GM19035 (cell line): ENCODE measurements around the gene CPLX4.
A peak's percentile ranks its signal among the peaks of the same experiment; 100 is the strongest.
"Not testable (repeated sequence)": the region's sequence is repeated elsewhere in the genome, so short reads cannot be mapped to it uniquely, and the experiment has no call there.

Source experiments
- ATAC-seq: cut with Tn5 transposase; IDR thresholded peaks from one replicate; pipeline ENCODE4 v1.9.1; 2021; ENCODE audit not compliant: unreplicated experiment

The CPLX4 gene

GRCh38 chr18:59271606-59272220 is 46.7 kb downstream of the CPLX4 start:
- no peak for ATAC-seq

- no peak for ATAC-seq
Measured at GRCh38 chr18:59270689-59271257, 47.7 kb downstream of the CPLX4 start.

GRCh38 chr18:59269563-59270119 is 48.8 kb downstream of the CPLX4 start:
- ATAC-seq = no peak

GRCh38 chr18:59268721-59269562 is 49.5 kb downstream of the CPLX4 start:
- no peak for ATAC-seq

- no peak for ATAC-seq
Measured at GRCh38 chr18:59268127-59268720, 50.2 kb downstream of the CPLX4 start.

- no peak for ATAC-seq
Measured at GRCh38 chr18:59267503-59268126, 50.8 kb downstream of the CPLX4 start.

- no peak for ATAC-seq
Measured at GRCh38 chr18:59266886-59267502, 51.5 kb downstream of the CPLX4 start.

GRCh38 chr18:59266459-59266858 is 52.0 kb downstream of the CPLX4 start:
- ATAC-seq = no peak

GRCh38 chr18:59265974-59266369 is 52.5 kb downstream of the CPLX4 start:
- no peak for ATAC-seq

- peak; percentile 77 for ATAC-seq
Measured at GRCh38 chr18:59265246-59265973, 53.0 kb downstream of the CPLX4 start.

GRCh38 chr18:59264651-59265245 is 53.7 kb downstream of the CPLX4 start:
- ATAC-seq = no peak

GRCh38 chr18:59264121-59264571 is 54.3 kb downstream of the CPLX4 start:
- no peak for ATAC-seq

- ATAC-seq = no peak
Measured at GRCh38 chr18:59263661-59264060, 54.8 kb downstream of the CPLX4 start.

GRCh38 chr18:59262243-59262642 is 56.2 kb downstream of the CPLX4 start:
- not testable (repeated sequence) for ATAC-seq

- not testable (repeated sequence) for ATAC-seq
Measured at GRCh38 chr18:59261842-59262241, 56.6 kb downstream of the CPLX4 start.

GRCh38 chr18:59255491-59255890 is 63.0 kb downstream of the CPLX4 start:
- ATAC-seq = not testable (repeated sequence)

GRCh38 chr18:59249199-59249774 is 69.2 kb downstream of the CPLX4 start:
- peak; percentile 55 for ATAC-seq

- no peak for ATAC-seq
Measured at GRCh38 chr18:59246796-59247195, 71.7 kb downstream of the CPLX4 start.
